ENCODE measurements around the gene NAP1L1.

NAP1L1 gene

GRCh38 chr12:75990189-75990912, 94.1 kb downstream of the NAP1L1 start:
- no peak for TF ChIP-seq GATA2 (IDR thresholded peaks at IDR 0.05; ENCODE audit: low read depth, low read length)
- TF ChIP-seq GATA3 (IDR thresholded peaks at IDR 0.05; ENCODE audit: low read depth, low read length) = no peak
